SK-N-SH (cell line): ENCODE measurements around the gene GSTM3.

Experiments used
- SIN3A ChIP-seq: IDR thresholded peaks from 2 replicates; pipeline ENCODE4 v1.6.1; 2012; ENCODE audit warnings: low read depth, mild to moderate bottlenecking, low read length, moderate library complexity, borderline replicate concordance
- TEAD4 ChIP-seq: IDR thresholded peaks from 2 replicates; pipeline ENCODE4 v1.4.0; 2012; ENCODE audit warnings: mild to moderate bottlenecking, borderline replicate concordance; ENCODE audit not compliant: insufficient read depth
- TF ChIP-seq, protein P1 (sequence below): fragments of 200-600 bp; sonication (generic); IDR thresholded peaks from 2 replicates; pipeline ENCODE4 v1.6.1; 2017; ENCODE audit warnings: antibody characterized with exemption, mild to moderate bottlenecking, moderate library complexity

DNA sequence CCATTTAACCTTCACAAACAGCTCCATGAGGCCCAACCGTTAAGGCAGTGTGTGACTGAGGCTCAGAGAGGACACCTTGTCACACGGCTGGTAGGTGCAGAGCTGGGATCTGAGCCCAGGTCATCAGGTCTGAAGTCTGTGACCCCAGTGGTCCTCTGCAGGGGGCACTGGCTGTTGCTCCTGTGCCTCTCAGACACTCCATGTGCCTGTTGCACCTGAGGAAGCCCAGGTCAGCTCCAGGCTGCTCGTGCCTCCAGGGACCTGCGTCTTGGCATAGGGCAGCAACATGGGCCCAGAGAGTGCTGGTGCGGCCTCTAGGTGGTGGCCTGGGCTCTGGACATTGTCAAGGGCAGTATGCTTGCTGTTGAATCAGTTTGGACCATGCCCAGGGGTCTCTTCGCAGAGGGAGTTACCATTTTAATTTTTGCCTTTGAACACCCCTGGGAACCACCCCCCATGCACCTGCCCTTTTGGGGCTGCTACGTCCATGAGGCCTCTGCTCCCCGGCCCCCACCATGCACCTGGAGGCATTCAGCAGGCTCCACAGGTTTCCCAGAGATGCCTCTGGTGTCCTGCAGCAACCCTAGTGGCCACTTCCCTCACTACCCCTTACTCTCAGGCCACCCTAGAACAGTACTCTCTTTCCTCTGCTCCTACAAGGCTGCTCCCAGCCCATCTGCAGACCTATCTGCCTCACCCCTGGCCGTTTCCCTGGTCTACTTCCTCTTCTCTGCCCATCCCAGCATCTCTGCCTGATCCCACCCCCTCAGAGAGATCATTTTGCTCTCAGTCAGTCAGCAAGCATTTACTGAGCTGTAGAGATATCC is 48.1 kb upstream of the GSTM3 start:
- TF ChIP-seq, protein P1, sequence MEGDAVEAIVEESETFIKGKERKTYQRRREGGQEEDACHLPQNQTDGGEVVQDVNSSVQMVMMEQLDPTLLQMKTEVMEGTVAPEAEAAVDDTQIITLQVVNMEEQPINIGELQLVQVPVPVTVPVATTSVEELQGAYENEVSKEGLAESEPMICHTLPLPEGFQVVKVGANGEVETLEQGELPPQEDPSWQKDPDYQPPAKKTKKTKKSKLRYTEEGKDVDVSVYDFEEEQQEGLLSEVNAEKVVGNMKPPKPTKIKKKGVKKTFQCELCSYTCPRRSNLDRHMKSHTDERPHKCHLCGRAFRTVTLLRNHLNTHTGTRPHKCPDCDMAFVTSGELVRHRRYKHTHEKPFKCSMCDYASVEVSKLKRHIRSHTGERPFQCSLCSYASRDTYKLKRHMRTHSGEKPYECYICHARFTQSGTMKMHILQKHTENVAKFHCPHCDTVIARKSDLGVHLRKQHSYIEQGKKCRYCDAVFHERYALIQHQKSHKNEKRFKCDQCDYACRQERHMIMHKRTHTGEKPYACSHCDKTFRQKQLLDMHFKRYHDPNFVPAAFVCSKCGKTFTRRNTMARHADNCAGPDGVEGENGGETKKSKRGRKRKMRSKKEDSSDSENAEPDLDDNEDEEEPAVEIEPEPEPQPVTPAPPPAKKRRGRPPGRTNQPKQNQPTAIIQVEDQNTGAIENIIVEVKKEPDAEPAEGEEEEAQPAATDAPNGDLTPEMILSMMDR = peak; percentile 50
- TF ChIP-seq TEAD4 (no peak), SIN3A (no peak)
